HG03108 (cell line): ENCODE measurements around the gene CDK5.
A peak's percentile ranks its signal among the peaks of the same experiment; 100 is the strongest.
"Not testable (repeated sequence)": the region's sequence is repeated elsewhere in the genome, so short reads cannot be mapped to it uniquely, and the experiment has no call there.

Experiments
- ATAC-seq: cut with Tn5 transposase; IDR thresholded peaks from one replicate; pipeline ENCODE4 v1.9.1; 2021; ENCODE audit warnings: moderate library complexity; ENCODE audit not compliant: unreplicated experiment

Gene CDK5

GRCh38 chr7:151058781-151059366 lies 1.2 kb upstream of the CDK5 start:
- ATAC-seq: no peak

GRCh38 chr7:151057989-151058780 lies 488 bp upstream of the CDK5 start:
- peak; percentile 85 for ATAC-seq

GRCh38 chr7:151056666-151057505 lies 811 bp downstream of the CDK5 start:
- ATAC-seq: no peak

- ATAC-seq: no peak
These were observed 1.4 kb downstream of the CDK5 start for GRCh38 chr7:151056283-151056665.

- ATAC-seq: no peak
These were observed 3.9 kb downstream of the CDK5 start for GRCh38 chr7:151053751-151054150.

GRCh38 chr7:151053096-151053495 lies 4.6 kb downstream of the CDK5 start:
- ATAC-seq: no peak

- ATAC-seq: no peak
These were observed 6.6 kb downstream of the CDK5 start for GRCh38 chr7:151051108-151051507.

- no peak for ATAC-seq
These were observed 8.7 kb downstream of the CDK5 start for GRCh38 chr7:151048911-151049463.

GRCh38 chr7:151047976-151048815 lies 9.5 kb downstream of the CDK5 start, which contains the start of gene ASIC3:
Gene ASIC3, plus strand, starts transcription at chr7:151048531. Its CDS starts 355 bp downstream, at chr7:151048886.
- ATAC-seq: no peak

GRCh38 chr7:151046603-151047573 lies 10.8 kb downstream of the CDK5 start:
- ATAC-seq: no peak

GRCh38 chr7:151045967-151046366 lies 11.7 kb downstream of the CDK5 start:
- no peak for ATAC-seq

- ATAC-seq: no peak
These were observed 12.4 kb downstream of the CDK5 start for GRCh38 chr7:151045262-151045661.

GRCh38 chr7:151043959-151044358 lies 13.7 kb downstream of the CDK5 start:
- ATAC-seq: no peak

GRCh38 chr7:151043449-151043848 lies 14.2 kb downstream of the CDK5 start:
- ATAC-seq: not testable (repeated sequence)

- ATAC-seq: no peak
These were observed 16.9 kb downstream of the CDK5 start for GRCh38 chr7:151040616-151041375.

GRCh38 chr7:151039850-151040548 lies 17.7 kb downstream of the CDK5 start:
- ATAC-seq: no peak

GRCh38 chr7:151038951-151039849 lies 18.5 kb downstream of the CDK5 start:
- ATAC-seq: peak; percentile 56
